Measurements from ENCODE around the gene SERGEF.

The SERGEF gene

DNA sequence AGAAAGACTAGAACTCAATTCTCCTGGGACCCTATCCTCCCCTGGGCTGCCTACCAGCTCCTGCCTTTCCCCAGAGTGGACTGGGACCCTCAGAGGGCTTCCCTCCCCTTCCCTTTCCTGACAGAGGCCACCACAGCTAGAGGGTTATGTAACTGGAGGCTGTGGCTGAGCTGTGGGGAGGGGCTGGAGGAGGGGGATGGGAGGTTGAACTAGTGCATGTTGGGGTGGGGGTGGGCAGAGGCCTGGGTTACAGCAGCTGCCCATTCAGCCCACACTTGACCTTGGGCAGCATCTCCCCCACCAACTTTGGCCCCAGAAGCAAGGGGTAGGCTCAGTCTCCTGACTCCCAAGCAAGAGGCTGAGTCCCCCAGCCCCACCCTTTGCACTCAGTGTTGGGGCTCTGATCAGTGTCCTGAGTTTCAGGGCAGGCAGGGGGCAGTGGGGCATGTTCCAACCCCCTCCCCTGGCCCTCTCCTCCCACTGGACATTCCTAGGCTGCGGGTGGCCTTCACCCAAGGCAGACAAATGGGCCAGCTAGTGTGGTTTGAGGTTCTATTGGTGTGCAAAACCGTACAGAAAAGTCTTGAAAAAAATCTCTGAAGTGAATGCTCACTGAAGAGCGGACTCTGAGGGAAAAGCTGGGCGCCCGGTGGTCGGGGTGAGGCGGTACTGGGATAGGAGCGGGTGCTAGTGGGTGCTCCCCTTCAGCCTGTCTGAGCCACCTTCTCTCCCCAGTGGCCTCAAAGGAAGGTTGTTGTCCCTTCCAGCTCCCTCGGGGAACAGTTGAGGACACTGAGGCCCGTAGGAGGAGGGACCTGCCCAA is 274.5 kb downstream of the SERGEF start:
- CTCF ChIA-PET, result interaction anchor here (1.0 to 10.0 kb wide), 2 partner anchors 9 to 238 kb away, joined by 3 to 570 read pairs; no protein-coding TSS in a partner anchor
- POLR2A ChIA-PET, result no interaction called here
- TF ChIP-seq, protein P1, sequence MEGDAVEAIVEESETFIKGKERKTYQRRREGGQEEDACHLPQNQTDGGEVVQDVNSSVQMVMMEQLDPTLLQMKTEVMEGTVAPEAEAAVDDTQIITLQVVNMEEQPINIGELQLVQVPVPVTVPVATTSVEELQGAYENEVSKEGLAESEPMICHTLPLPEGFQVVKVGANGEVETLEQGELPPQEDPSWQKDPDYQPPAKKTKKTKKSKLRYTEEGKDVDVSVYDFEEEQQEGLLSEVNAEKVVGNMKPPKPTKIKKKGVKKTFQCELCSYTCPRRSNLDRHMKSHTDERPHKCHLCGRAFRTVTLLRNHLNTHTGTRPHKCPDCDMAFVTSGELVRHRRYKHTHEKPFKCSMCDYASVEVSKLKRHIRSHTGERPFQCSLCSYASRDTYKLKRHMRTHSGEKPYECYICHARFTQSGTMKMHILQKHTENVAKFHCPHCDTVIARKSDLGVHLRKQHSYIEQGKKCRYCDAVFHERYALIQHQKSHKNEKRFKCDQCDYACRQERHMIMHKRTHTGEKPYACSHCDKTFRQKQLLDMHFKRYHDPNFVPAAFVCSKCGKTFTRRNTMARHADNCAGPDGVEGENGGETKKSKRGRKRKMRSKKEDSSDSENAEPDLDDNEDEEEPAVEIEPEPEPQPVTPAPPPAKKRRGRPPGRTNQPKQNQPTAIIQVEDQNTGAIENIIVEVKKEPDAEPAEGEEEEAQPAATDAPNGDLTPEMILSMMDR (IDR thresholded peaks at IDR 0.05; ENCODE audit: insufficient read depth, low read length, missing control alignments), result no peak
- no peak overlapping the region for H3K4me3 ChIP-seq (ENCODE audit: low read depth, low read length)
- no peak for DNase-seq (ENCODE audit: low read depth, low spot score)

Data from AG04449 (cell line).